Body of pancreas (tissue), 4 donors: ENCODE data around the gene DENND1A. TPM values are rescaled to one million over a fixed set of nuclear protein-coding genes. Genes with fewer than 3 reads are reported as not detected.

Source experiments
- ATAC-seq: fragments of 150-250 bp; one replicate; pipeline ENCODE4 v1.9.1; 2016
- DNase-seq, 4 donors: peaks; one replicate each; pipeline ENCODE4 v3.0.0-alpha.2; 2019
- H3K27ac ChIP-seq, 4 donors: fragments of 200-600 bp; sonication (generic); 1 replicate in 3 of 4; 2 replicates in 1 of 4; pipeline versions ENCODE4 v1.5.1 to v1.6.1; 2016 to 2019; ENCODE audit warnings: mild to moderate bottlenecking in 1 of 4, mixed read lengths in 1 of 4, moderate library complexity in 1 of 4
- H3K27me3 ChIP-seq, 2 donors: fragments of 200-600 bp; sonication (generic); one replicate each; pipeline ENCODE4 v1.6.0; 2016; ENCODE audit warnings: mild to moderate bottlenecking in 1 of 2
- H3K36me3 ChIP-seq, 2 donors: fragments of 200-600 bp; sonication (generic); replicated peaks in 1 of 2; 2 replicates each; pipeline ENCODE4 v1.5.1; 2016; ENCODE audit warnings: low read depth in 2 of 2; ENCODE audit not compliant: insufficient read depth in 1 of 2
- H3K4me1 ChIP-seq: fragments of 200-600 bp; sonication (generic); one replicate; pipeline ENCODE4 v1.6.0; 2016
- H3K4me3 ChIP-seq, 2 donors: fragments of 200-600 bp; sonication (generic); 1 replicate in 1 of 2; 2 replicates in 1 of 2; pipeline ENCODE4 v1.5.1; 2016 to 2019
- H3K9me3 ChIP-seq, 3 donors: fragments of 200-600 bp; sonication (generic); 1 replicate in 2 of 3; 2 replicates in 1 of 3; pipeline ENCODE4 v1.5.1; 2016
- CTCF ChIP-seq, 7 experiments: fragments of 450-650 bp in 4 of 7; fragments of 200-600 bp in 3 of 7; sonication (generic) in 3 of 7; IDR thresholded peaks; one replicate each; pipeline ENCODE4 v1.5.1; 2016 to 2019; ENCODE audit warnings: antibody characterized with exemption in 7 of 7
- POLR2A ChIP-seq, 3 donors: fragments of 450-650 bp; IDR thresholded peaks; one replicate each; pipeline ENCODE4 v1.6.1; 2016; ENCODE audit warnings: antibody characterized with exemption in 3 of 3, mild to moderate bottlenecking in 2 of 3
- WGBS, 2 donors: methylation state at CpG; one replicate each; pipeline ENCODE4 v1.1.5; 2017; 5-methylcytosine and 5-hydroxymethylcytosine counted together
- intact Hi-C: fragments of 100-400 bp; cut with DNase I; formaldehyde crosslinking; loops from one replicate; pipeline ENCODE4 v1.15.1; 2023
- total RNA-seq, 2 donors: library from RNA; depleted of rRNA; stranded (reverse); fragments of >200 nt; gene quantifications; one replicate each; pipeline ENCODE4 v1.1.0, GENCODE V29; 2016

DENND1A gene
- total RNA-seq, 2 donors from 2014 or later: 7.6 to 8.6 TPM

- ATAC-seq: no peak
- DNase-seq: no peak
- no peak overlapping the region for H3K4me3 ChIP-seq
- no peaks in the 10 kb centered on the region for H3K9me3 ChIP-seq
- no peaks in the 10 kb centered on the region for H3K27me3 ChIP-seq
- no peaks in the 10 kb centered on the region for H3K4me1 ChIP-seq
- intact Hi-C loops: no loop called here
- H3K36me3 ChIP-seq: no peaks in the 10 kb centered on the region
- TF ChIP-seq POLR2A (IDR thresholded peaks at IDR 0.05): no peak
- no peak for TF ChIP-seq CTCF (IDR thresholded peaks at IDR 0.05)
- 83 to 89% methylated on average over 10 to 12 of the region's 12 CpGs for WGBS, 2 donors
- no peak overlapping the region for H3K27ac ChIP-seq
Observed at GRCh38 chr9:123471843-123472570, 457.9 kb downstream of the DENND1A start.

- intact Hi-C loops: no loop called here
- Histone ChIP-seq H3K36me3 (no peaks in the 10 kb centered on the region), H3K4me3 (no peak overlapping the region), H3K4me1 (no peaks in the 10 kb centered on the region), H3K27ac (no peak overlapping the region), H3K27me3 (no peaks in the 10 kb centered on the region), H3K9me3 (no peaks in the 10 kb centered on the region)
- 87 to 91% methylated on average over 21 of the region's 21 CpGs for WGBS, 2 donors
- no peak for ATAC-seq
- DNase-seq: no peak
- TF ChIP-seq CTCF (IDR thresholded peaks at IDR 0.05): no peak
- no peak for TF ChIP-seq POLR2A (IDR thresholded peaks at IDR 0.05)
Observed at GRCh38 chr9:123470991-123471770, 458.7 kb downstream of the DENND1A start.

GRCh38 chr9:123470121-123470782 is 459.7 kb downstream of the DENND1A start:
- 81 to 88% methylated on average over 12 to 15 of the region's 15 CpGs for WGBS, 2 donors
- intact Hi-C loops: no loop called here
- TF ChIP-seq POLR2A (IDR thresholded peaks at IDR 0.05) (no peak), CTCF (IDR thresholded peaks at IDR 0.05) (no peak)
- no peak for ATAC-seq
- no peak overlapping the region for H3K27ac ChIP-seq
- H3K9me3 ChIP-seq: no peaks in the 10 kb centered on the region
- no peaks in the 10 kb centered on the region for H3K27me3 ChIP-seq
- H3K4me3 ChIP-seq: no peak overlapping the region
- H3K36me3 ChIP-seq: no peaks in the 10 kb centered on the region
- no peaks in the 10 kb centered on the region for H3K4me1 ChIP-seq
- DNase-seq: no peak

GRCh38 chr9:123469282-123469681 is 460.6 kb downstream of the DENND1A start:
- no peak for TF ChIP-seq POLR2A (IDR thresholded peaks at IDR 0.05)
- no peak for TF ChIP-seq CTCF (IDR thresholded peaks at IDR 0.05)
- ATAC-seq: no peak
- intact Hi-C loops: no loop called here

More at GRCh38 chr9:123469282-123469681, 460.6 kb downstream of the DENND1A start:
- DNase-seq: no peak
- Histone ChIP-seq H3K27me3 (no peaks in the 10 kb centered on the region), H3K27ac (no peak overlapping the region), H3K36me3 (no peaks in the 10 kb centered on the region), H3K4me1 (no peaks in the 10 kb centered on the region), H3K4me3 (no peak overlapping the region), H3K9me3 (no peaks in the 10 kb centered on the region)
- WGBS, 2 donors: 89 to 91% methylated on average over 13 of the region's 13 CpGs
